Stimulated activated CD8-positive, alpha-beta memory T cell treated with anti-CD3 and anti-CD28 coated beads, Interleukin-12 subunit alpha, Interleukin-12 subunit beta, amount 100 ng/mL, for 24 hours (primary cell): ENCODE measurements around the gene BRSK1.

Experiments used
- DNase-seq: peaks from one replicate; pipeline ENCODE4 v3.0.0-alpha.2; 2020; ENCODE audit errors: extremely low read depth

The BRSK1 gene

GRCh38 chr19:55353356-55353802 is 69.6 kb downstream of the BRSK1 start:
- no peak for DNase-seq

GRCh38 chr19:55353803-55354697 is 70.3 kb downstream of the BRSK1 start:
- no peak for DNase-seq

GRCh38 chr19:55354698-55355212 is 71.0 kb downstream of the BRSK1 start, which contains the start of gene COX6B2:
COX6B2 (minus strand) TSS chr19:55354719; CDS start chr19:55354521, 198 bp downstream.
- no peak for DNase-seq

- DNase-seq = no peak
Observed at GRCh38 chr19:55355213-55355821, 71.5 kb downstream of the BRSK1 start.

- DNase-seq = no peak
Observed at GRCh38 chr19:55358493-55358892, 74.7 kb downstream of the BRSK1 start.

GRCh38 chr19:55358943-55359908 is 75.4 kb downstream of the BRSK1 start:
- no peak for DNase-seq

- DNase-seq = no peak
Observed at GRCh38 chr19:55360902-55361301, 77.1 kb downstream of the BRSK1 start.
